Gastrocnemius medialis (tissue), 4 donors: Measurements from ENCODE around the gene LMCD1. TPM values are rescaled to one million over a fixed set of nuclear protein-coding genes. Genes with fewer than 3 reads are reported as not detected.

Experiments used
- ATAC-seq, 2 donors: fragments of 150-250 bp; one replicate each; pipeline ENCODE4 v1.9.1; 2016
- DNase-seq, 2 donors: peaks; one replicate each; pipeline ENCODE4 v3.0.0-alpha.2; 2019
- H3K27ac ChIP-seq, 4 donors: fragments of 200-600 bp; sonication (generic); 1 replicate in 1 of 4; 2 replicates in 3 of 4; pipeline ENCODE4 v1.5.1; 2016 to 2018; ENCODE audit warnings: mild to moderate bottlenecking in 2 of 4, moderate library complexity in 1 of 4
- H3K27me3 ChIP-seq, 3 donors: fragments of 200-600 bp; sonication (generic) in 2 of 3; 1 replicate in 1 of 3; 2 replicates in 2 of 3; pipeline versions ENCODE4 v1.5.1 to v1.6.0; 2016 to 2019; ENCODE audit warnings: mild to moderate bottlenecking in 1 of 3, moderate library complexity in 1 of 3
- H3K36me3 ChIP-seq, 2 donors: fragments of 200-600 bp; sonication (generic) in 1 of 2; one replicate each; pipeline ENCODE4 v1.5.1; 2017 to 2018
- H3K4me1 ChIP-seq, 2 donors: fragments of 200-600 bp; sonication (generic) in 1 of 2; one replicate each; pipeline ENCODE4 v1.5.1; 2016 to 2017; ENCODE audit warnings: mild to moderate bottlenecking in 2 of 2
- H3K4me3 ChIP-seq, 4 donors: fragments of 200-600 bp; sonication (generic) in 3 of 4; 1 replicate in 1 of 4; 2 replicates in 3 of 4; pipeline ENCODE4 v1.5.1; 2016 to 2019; ENCODE audit warnings: mild to moderate bottlenecking in 2 of 4
- H3K9me3 ChIP-seq, 3 donors: fragments of 200-600 bp; sonication (generic) in 2 of 3; 1 replicate in 1 of 3; 2 replicates in 2 of 3; pipeline ENCODE4 v1.5.1; 2016 to 2019
- CTCF ChIP-seq, 5 experiments: fragments of 450-650 bp in 3 of 5; fragments of 200-600 bp in 2 of 5; sonication (generic) in 2 of 5; IDR thresholded peaks in 4 of 5; conservative IDR thresholded peaks in 1 of 5; 1 replicate in 4 of 5; 2 replicates in 1 of 5; pipeline ENCODE4 v1.5.1; 2016 to 2019; ENCODE audit warnings: antibody characterized with exemption in 5 of 5, mild to moderate bottlenecking in 3 of 5, moderate library complexity in 3 of 5
- POLR2A ChIP-seq, 2 donors: fragments of 450-650 bp; IDR thresholded peaks; one replicate each; pipeline ENCODE4 v1.6.1; 2017; ENCODE audit warnings: antibody characterized with exemption in 2 of 2, mild to moderate bottlenecking in 2 of 2, moderate library complexity in 2 of 2
- in situ Hi-C, 4 donors: fragments of 200-750 bp; cut with MboI; loops; one replicate each; pipeline versions ENCODE4 v1.15.0 to v1.8.0; 2017; ENCODE audit warnings: low sequenced_read_pairs in 4 of 4
- intact Hi-C: fragments of 100-400 bp; cut with DNase I; formaldehyde crosslinking; loops from one replicate; pipeline ENCODE4 v1.15.1; 2023; ENCODE audit warnings: low total_unique reads
- total RNA-seq, 4 donors: library from RNA; depleted of rRNA; stranded (reverse); fragments of >200 nt; gene quantifications; one replicate each; pipeline versions ENCODE4 v1.1.0 to v1.2.3, GENCODE V29; 2016

LMCD1 gene
- total RNA-seq, 4 donors from 2014 or later, result 96.0 to 581 (median 167) TPM

DNA sequence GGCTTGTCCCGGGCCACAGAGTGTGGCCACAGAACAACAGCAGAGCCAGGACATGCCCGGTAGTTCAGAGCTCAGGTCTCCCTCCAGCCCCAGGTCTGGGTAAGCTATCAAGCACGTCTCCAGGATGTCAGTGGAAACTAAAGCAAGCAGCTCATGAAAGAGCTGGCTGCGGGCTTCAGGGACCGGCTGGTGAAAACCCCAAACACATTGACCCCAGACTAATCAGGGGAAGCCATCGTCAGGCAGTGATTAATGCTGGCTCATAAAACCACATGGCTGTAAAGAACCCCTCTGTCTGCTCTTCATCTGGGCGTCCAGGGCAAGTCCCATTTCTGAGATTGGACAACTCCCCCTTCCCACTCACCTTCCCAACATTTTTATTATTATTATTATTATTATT is 37.8 kb downstream of the LMCD1 start:
- in situ Hi-C loops, result no loop called here
- H3K27ac ChIP-seq, result peak overlapping the region; percentile 57 to 93 (median 66)
- intact Hi-C loops, result no loop called here

DNA sequence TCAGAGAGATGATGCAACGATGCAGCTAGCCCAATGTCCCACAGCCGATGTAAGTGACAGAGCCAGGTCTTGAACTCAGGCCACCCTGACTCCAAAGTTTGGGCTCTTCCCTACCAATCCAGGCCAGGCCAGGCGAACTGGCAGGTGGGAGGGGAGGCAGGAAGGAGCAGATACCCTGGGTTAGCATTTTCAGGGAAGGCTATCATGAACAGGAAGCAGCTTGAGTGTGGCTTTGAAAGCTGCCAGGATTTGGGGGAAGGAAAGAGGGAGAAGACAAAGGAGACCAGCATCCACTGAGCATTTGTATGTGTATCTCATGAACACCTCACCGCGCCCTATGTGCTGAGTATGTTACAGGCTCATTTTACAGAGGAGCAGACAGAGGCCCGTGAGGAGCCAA is 38.8 kb downstream of the LMCD1 start:
- Histone ChIP-seq H3K36me3 (peaks cover 5 to 74% of the 10 kb centered on the region in 2 donors), H3K27ac (peak overlapping the region; percentile 40 to 93 (median 68)), H3K4me3 (no peak overlapping the region), H3K4me1 (peaks cover 22 to 50% of the 10 kb centered on the region in 2 donors), H3K27me3 (no peaks in the 10 kb centered on the region), H3K9me3 (no peaks in the 10 kb centered on the region)
- intact Hi-C loops, result no loop called here
- in situ Hi-C loops, result no loop called here
- DNase-seq (no peak), ATAC-seq (no peak)
- TF ChIP-seq CTCF (IDR thresholded peaks at IDR 0.05 in 4 of 5, conservative IDR thresholded peaks at IDR 0.05 in 1 of 5) (no peak), POLR2A (IDR thresholded peaks at IDR 0.05) (no peak)

More for the DNA sequence above, 37.8 kb downstream of the LMCD1 start:
- Histone ChIP-seq H3K4me3 (no peak overlapping the region), H3K4me1 (peaks cover 32 to 52% of the 10 kb centered on the region in 2 donors), H3K9me3 (no peaks in the 10 kb centered on the region), H3K36me3 (peaks cover 5 to 64% of the 10 kb centered on the region in 2 donors), H3K27me3 (no peaks in the 10 kb centered on the region)
- TF ChIP-seq POLR2A (IDR thresholded peaks at IDR 0.05) (no peak), CTCF (IDR thresholded peaks at IDR 0.05 in 4 of 5, conservative IDR thresholded peaks at IDR 0.05 in 1 of 5) (no peak)
- ATAC-seq, result no peak
- no peak for DNase-seq

DNA sequence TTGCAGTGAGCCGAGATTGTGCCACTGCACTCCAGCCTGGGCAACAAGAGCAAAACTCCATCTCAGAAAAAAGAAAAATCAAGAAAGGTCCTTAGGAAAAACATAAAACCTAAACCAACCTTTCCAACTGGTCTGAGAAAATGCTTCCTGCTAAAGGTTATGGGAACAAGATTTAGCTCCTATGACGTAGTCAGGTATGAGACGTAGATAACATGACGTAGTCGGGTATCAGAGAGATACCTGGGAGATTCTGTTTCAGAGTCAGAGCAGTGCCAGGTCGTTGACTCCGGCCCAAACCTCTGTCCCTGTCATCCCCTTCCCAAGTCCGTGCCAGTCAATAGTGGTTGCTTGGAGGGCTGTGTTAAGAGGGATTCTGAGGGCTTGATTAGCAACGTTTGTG is 39.9 kb downstream of the LMCD1 start:
- TF ChIP-seq POLR2A (IDR thresholded peaks at IDR 0.05) (no peak), CTCF (IDR thresholded peaks at IDR 0.05 in 4 of 5, conservative IDR thresholded peaks at IDR 0.05 in 1 of 5) (no peak)
- H3K27me3 ChIP-seq, result no peaks in the 10 kb centered on the region
- intact Hi-C loops (no loop called here), in situ Hi-C loops (no loop called here)
- H3K9me3 ChIP-seq, result no peaks in the 10 kb centered on the region
- H3K27ac ChIP-seq, result peak overlapping the region; percentile 40 to 93 (median 68)
- no peak overlapping the region for H3K4me3 ChIP-seq
- peaks cover 5 to 77% of the 10 kb centered on the region in 2 donors for H3K36me3 ChIP-seq
- peaks cover 16 to 50% of the 10 kb centered on the region in 2 donors for H3K4me1 ChIP-seq
- DNase-seq (no peak), ATAC-seq (no peak)

GRCh38 chr3:8542190-8543135 is 40.8 kb downstream of the LMCD1 start:
- DNase-seq (no peak), ATAC-seq (peak in 1 of 2 donors; percentile 29)
- intact Hi-C loops (no loop called here), in situ Hi-C loops (no loop called here)
- no peaks in the 10 kb centered on the region for H3K9me3 ChIP-seq
- no peak overlapping the region for H3K4me3 ChIP-seq
- peak overlapping the region; percentile 40 to 93 (median 68) for H3K27ac ChIP-seq
- H3K4me1 ChIP-seq, result peaks cover 16 to 49% of the 10 kb centered on the region in 2 donors
- no peak for TF ChIP-seq CTCF (IDR thresholded peaks at IDR 0.05 in 4 of 5, conservative IDR thresholded peaks at IDR 0.05 in 1 of 5)
- TF ChIP-seq POLR2A (IDR thresholded peaks at IDR 0.05), result no peak
- peaks cover under 1 to 71% of the 10 kb centered on the region in 2 donors for H3K36me3 ChIP-seq
- no peaks in the 10 kb centered on the region for H3K27me3 ChIP-seq
